PFSK-1 (cell line): ENCODE data around the gene SPATA3.

Source experiments
- FOXP2 ChIP-seq: optimal IDR thresholded peaks from 2 replicates; pipeline ENCODE3; 2011; ENCODE audit warnings: borderline replicate concordance, control low read depth, inconsistent platforms; ENCODE audit not compliant: insufficient read depth; ENCODE audit errors: extremely low read length, extremely low read depth
- POLR2AphosphoS5 ChIP-seq: IDR thresholded peaks from 2 replicates; pipeline ENCODE4 v1.6.1; 2012; ENCODE audit warnings: low read depth, mild to moderate bottlenecking, control low read depth, low read length, moderate library complexity
- SIN3A ChIP-seq: IDR thresholded peaks from 2 replicates; pipeline ENCODE4 v1.6.1; 2012; ENCODE audit warnings: mild to moderate bottlenecking, low read length, moderate library complexity, borderline replicate concordance; ENCODE audit not compliant: insufficient read depth
- TAF1 ChIP-seq: IDR thresholded peaks from 2 replicates; pipeline ENCODE4 v1.6.1; 2012; ENCODE audit warnings: low read length, control low read depth, borderline replicate concordance; ENCODE audit not compliant: insufficient read depth
- TF ChIP-seq, protein P1 (sequence below), 2 experiments: IDR thresholded peaks; 2 replicates each; pipeline versions ENCODE4 v1.6.1 to v1.8.0; 2011 to 2012; ENCODE audit warnings: low read depth in 2 of 2, low read length in 2 of 2, control low read depth in 1 of 2, inconsistent platforms in 1 of 2, mild to moderate bottlenecking in 1 of 2, moderate library complexity in 1 of 2; ENCODE audit not compliant: insufficient read depth in 1 of 2

The SPATA3 gene

DNA sequence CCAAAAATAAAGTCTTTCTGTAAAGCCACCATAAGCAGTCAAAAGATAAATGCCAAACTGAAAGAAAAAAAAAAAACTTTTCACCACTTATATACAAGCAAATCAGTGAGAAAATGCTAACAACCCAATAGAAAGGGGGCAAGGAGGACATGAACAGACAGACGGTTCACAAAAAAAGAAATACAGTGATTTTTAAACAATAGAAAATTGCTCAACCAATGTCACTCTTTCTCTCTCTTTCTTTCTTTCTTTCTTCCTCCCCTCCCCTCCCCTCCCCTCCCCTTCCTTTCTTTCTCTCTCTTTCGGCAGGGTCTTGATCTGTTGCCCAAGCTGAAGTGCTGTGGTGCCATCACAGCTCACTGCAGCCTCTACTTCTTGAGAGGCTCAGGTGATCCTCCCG lies 28.8 kb upstream of the SPATA3 start:
- TF ChIP-seq TAF1: no peak
- no peak for TF ChIP-seq FOXP2
- TF ChIP-seq POLR2AphosphoS5: no peak
- TF ChIP-seq, protein P1, sequence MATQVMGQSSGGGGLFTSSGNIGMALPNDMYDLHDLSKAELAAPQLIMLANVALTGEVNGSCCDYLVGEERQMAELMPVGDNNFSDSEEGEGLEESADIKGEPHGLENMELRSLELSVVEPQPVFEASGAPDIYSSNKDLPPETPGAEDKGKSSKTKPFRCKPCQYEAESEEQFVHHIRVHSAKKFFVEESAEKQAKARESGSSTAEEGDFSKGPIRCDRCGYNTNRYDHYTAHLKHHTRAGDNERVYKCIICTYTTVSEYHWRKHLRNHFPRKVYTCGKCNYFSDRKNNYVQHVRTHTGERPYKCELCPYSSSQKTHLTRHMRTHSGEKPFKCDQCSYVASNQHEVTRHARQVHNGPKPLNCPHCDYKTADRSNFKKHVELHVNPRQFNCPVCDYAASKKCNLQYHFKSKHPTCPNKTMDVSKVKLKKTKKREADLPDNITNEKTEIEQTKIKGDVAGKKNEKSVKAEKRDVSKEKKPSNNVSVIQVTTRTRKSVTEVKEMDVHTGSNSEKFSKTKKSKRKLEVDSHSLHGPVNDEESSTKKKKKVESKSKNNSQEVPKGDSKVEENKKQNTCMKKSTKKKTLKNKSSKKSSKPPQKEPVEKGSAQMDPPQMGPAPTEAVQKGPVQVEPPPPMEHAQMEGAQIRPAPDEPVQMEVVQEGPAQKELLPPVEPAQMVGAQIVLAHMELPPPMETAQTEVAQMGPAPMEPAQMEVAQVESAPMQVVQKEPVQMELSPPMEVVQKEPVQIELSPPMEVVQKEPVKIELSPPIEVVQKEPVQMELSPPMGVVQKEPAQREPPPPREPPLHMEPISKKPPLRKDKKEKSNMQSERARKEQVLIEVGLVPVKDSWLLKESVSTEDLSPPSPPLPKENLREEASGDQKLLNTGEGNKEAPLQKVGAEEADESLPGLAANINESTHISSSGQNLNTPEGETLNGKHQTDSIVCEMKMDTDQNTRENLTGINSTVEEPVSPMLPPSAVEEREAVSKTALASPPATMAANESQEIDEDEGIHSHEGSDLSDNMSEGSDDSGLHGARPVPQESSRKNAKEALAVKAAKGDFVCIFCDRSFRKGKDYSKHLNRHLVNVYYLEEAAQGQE (IDR thresholded peaks at IDR 0.05; ENCODE audit: insufficient read depth in 1 of 2, low read depth in 2 of 2, low read length in 2 of 2): no peak
- no peak for TF ChIP-seq SIN3A

DNA sequence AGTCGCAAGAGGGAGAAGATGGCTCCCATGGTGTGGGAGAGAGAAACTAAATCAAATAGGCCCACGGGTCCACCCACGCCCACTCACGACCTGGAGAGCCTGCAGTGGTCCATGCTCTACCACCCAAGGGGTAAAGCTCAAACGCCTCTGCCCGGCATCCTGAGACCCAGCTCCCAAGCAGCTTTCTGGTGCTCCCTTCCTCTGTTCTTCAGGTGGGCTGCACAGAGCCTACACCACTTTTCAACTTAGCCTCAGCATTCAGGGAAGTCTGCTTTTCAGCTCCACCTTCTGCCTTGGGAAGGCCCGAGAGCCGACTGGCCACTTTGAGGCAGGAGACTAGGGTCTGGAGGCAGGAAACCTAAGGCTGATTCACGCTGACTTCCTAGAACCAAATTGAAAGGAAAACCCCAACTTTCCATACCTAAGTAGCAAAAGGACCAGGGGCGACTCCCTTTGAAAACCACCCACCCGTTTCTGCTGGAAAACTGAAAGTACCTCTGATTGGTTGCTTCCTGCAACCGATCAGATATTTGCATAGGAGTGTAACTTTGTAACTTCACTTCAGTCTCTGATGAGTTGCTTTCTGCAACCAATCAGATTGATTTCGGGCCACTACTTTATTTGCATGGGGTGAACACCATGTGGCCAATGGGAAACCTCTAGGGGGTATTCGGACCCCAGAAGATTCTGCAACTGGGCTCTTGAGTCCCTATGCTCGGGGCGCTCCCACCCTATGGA lies 26.8 kb upstream of the SPATA3 start:
- no peak for TF ChIP-seq SIN3A
- no peak for TF ChIP-seq FOXP2
- TF ChIP-seq, protein P1 (IDR thresholded peaks at IDR 0.05; ENCODE audit: insufficient read depth in 1 of 2, low read depth in 2 of 2, low read length in 2 of 2): no peak
- no peak for TF ChIP-seq POLR2AphosphoS5
- TF ChIP-seq TAF1: no peak

DNA sequence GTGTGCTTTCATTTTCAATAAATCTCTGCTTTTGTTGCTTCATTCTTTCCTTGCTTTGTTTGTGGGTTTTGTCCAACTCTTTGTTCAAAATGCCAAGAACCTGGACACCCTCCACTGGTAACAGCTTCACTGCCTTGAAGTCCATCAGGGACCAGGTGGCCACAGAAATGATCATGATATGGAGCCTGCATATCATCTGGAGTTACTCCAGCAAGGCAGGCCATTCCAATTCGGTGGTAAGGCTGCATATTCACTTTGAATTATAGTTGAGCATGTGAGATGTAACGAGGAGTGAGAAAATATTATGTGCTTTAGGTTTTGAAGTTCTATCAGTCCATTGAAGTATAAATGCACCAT lies 26.3 kb upstream of the SPATA3 start:
- no peak for TF ChIP-seq POLR2AphosphoS5
- no peak for TF ChIP-seq TAF1
- no peak for TF ChIP-seq SIN3A

DNA sequence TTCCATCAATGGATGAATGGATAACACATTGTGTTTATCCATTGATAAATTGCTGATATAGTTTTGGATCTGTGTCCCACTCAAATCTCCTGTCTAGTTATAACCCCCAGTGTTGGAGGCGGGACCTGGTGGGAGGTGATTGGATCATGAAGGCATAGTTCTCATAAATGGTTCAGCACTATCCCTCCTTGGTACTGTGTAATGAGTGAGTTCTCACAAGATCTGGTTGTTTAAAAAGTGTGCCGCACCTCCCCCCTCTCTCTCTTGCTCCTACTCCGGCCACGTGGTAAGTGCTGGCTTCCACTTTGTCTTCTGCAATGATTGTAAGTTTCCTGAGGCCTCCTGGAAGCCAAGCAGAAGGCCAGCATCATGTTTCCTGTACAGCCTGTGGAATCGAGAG lies 23.9 kb upstream of the SPATA3 start:
- no peak for TF ChIP-seq SIN3A
- no peak for TF ChIP-seq TAF1
- TF ChIP-seq POLR2AphosphoS5: no peak
- no peak for TF ChIP-seq FOXP2
- TF ChIP-seq, protein P1 (IDR thresholded peaks at IDR 0.05; ENCODE audit: insufficient read depth in 1 of 2, low read depth in 2 of 2, low read length in 2 of 2): no peak

DNA sequence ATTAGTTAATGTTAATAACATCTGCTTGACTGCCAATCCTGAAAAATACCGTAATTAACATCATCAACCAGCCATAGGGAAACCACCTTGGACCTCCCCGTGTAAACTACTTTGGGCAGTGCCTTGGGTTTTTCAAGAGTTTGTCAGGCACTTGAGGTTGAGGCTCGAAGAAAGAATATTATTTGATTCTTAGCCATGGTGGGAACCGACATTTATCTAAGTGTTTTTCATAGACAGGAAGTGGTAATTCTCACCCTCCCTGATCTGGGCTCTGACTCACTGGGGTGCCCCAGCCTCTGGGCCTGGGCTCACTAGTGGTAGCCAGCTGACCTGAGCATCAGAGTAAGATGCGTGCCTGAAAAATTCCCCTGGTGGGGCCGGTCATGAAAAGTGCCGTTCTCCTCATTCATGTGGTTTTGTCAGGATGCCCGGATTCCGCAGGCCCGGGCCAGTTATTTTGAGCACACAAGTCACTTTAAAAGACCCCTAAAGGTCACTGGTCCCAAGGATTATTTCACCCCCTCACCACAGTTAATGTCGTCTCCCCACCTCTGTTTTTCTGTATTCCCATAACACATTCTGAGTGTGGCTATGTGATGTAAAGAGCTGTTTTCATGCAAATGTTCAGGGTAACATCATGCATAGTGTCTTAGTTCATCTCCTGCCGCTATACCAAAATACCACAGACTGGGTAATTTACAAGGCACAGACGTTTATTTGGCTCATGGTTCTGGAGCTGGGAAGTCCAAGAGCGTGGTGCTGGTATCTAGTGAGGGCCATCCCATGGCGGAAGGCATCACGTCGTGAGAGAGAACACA lies 21.6 kb upstream of the SPATA3 start:
- TF ChIP-seq POLR2AphosphoS5 (no peak), TAF1 (no peak), SIN3A (no peak), FOXP2 (no peak)
- TF ChIP-seq, protein P1 (IDR thresholded peaks at IDR 0.05; ENCODE audit: insufficient read depth in 1 of 2, low read depth in 2 of 2, low read length in 2 of 2): no peak
